ENCODE data around the gene HIGD2A. TPM values are rescaled to one million over a fixed set of nuclear protein-coding genes. Genes with fewer than 3 reads are reported as not detected.

HIGD2A gene
- total and polyA plus RNA-seq, 9 of the 15 experiments (the other 6 are each of a cell fraction or from before 2014, with no cell fraction given), result 94.7 to 264 (median 163) TPM

DNA sequence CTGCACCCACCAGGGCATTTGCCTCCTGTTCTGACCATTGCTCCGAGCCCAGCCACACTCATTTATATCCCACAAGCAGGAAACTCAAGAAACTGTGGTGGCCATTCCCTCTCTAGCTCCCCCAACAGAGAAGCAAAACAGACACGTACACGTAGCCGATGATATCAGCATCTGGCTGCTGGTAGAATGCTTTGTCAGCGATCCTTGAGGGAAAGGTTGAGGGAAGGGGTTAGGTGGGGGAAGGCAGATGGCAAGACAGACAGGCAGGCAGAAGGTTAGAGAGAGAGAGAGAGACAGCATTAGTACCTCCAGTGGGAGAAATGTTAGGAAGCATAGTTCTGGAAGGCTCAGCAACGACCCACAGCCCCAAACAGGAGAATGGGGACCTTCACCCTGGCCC, 7.8 kb downstream of the HIGD2A start (continued):
- no peak for TF ChIP-seq PURB (CRISPR knock-in tag; IDR thresholded peaks at IDR 0.05; ENCODE audit: low read depth)
- no peak for TF ChIP-seq ELF2 (CRISPR knock-in tag; IDR thresholded peaks at IDR 0.05)
- no peak for TF ChIP-seq PML (IDR thresholded peaks at IDR 0.05; ENCODE audit: low read length)
- TF ChIP-seq ZFP30 (CRISPR knock-in tag; IDR thresholded peaks at IDR 0.05; ENCODE audit: borderline replicate concordance), result no peak
- no peak for TF ChIP-seq SMARCC2 (IDR thresholded peaks at IDR 0.05; ENCODE audit: low read depth)
- TF ChIP-seq, protein P1, sequence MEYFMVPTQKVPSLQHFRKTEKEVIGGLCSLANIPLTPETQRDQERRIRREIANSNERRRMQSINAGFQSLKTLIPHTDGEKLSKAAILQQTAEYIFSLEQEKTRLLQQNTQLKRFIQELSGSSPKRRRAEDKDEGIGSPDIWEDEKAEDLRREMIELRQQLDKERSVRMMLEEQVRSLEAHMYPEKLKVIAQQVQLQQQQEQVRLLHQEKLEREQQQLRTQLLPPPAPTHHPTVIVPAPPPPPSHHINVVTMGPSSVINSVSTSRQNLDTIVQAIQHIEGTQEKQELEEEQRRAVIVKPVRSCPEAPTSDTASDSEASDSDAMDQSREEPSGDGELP (CRISPR knock-in tag; IDR thresholded peaks at IDR 0.05; ENCODE audit: borderline replicate concordance), result no peak
- 0 out of 2 replicates have a peak, but pooled peaks have one; percentile 6 for TF ChIP-seq MTA2 (IDR thresholded peaks at IDR 0.05; ENCODE audit: low read depth)
- TF ChIP-seq, protein P2, sequence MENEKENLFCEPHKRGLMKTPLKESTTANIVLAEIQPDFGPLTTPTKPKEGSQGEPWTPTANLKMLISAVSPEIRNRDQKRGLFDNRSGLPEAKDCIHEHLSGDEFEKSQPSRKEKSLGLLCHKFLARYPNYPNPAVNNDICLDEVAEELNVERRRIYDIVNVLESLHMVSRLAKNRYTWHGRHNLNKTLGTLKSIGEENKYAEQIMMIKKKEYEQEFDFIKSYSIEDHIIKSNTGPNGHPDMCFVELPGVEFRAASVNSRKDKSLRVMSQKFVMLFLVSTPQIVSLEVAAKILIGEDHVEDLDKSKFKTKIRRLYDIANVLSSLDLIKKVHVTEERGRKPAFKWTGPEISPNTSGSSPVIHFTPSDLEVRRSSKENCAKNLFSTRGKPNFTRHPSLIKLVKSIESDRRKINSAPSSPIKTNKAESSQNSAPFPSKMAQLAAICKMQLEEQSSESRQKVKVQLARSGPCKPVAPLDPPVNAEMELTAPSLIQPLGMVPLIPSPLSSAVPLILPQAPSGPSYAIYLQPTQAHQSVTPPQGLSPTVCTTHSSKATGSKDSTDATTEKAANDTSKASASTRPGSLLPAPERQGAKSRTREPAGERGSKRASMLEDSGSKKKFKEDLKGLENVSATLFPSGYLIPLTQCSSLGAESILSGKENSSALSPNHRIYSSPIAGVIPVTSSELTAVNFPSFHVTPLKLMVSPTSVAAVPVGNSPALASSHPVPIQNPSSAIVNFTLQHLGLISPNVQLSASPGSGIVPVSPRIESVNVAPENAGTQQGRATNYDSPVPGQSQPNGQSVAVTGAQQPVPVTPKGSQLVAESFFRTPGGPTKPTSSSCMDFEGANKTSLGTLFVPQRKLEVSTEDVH (IDR thresholded peaks at IDR 0.05; ENCODE audit: low read depth, partially characterized antibody), result no peak
- no peak for TF ChIP-seq BDP1 (IDR thresholded peaks at IDR 0.05; ENCODE audit: insufficient read depth, insufficient read length)
- no peak for TF ChIP-seq PTTG1 (tag; IDR thresholded peaks at IDR 0.05; ENCODE audit: low read depth)
- TF ChIP-seq YY1 (IDR thresholded peaks at IDR 0.05; ENCODE audit: borderline replicate concordance in 1 of 3, control insufficient read depth in 1 of 3, extremely low read depth in 1 of 3, insufficient read depth in 3 of 3, insufficient read length in 1 of 3, insufficient replicate concordance in 2 of 3, low read depth in 1 of 3, low read length in 2 of 3), result peak in 1 of 3 experiments; percentile 33
- TF ChIP-seq, protein P3, sequence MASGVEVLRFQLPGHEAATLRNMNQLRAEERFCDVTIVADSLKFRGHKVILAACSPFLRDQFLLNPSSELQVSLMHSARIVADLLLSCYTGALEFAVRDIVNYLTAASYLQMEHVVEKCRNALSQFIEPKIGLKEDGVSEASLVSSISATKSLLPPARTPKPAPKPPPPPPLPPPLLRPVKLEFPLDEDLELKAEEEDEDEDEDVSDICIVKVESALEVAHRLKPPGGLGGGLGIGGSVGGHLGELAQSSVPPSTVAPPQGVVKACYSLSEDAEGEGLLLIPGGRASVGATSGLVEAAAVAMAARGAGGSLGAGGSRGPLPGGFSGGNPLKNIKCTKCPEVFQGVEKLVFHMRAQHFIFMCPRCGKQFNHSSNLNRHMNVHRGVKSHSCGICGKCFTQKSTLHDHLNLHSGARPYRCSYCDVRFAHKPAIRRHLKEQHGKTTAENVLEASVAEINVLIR (CRISPR knock-in tag; IDR thresholded peaks at IDR 0.05), result no peak
- TF ChIP-seq ZNF780A (CRISPR knock-in tag; IDR thresholded peaks at IDR 0.05), result no peak
- TF ChIP-seq ZNF347 (CRISPR knock-in tag; IDR thresholded peaks at IDR 0.05; ENCODE audit: low read depth), result no peak
- 0 out of 2 replicates have a peak, but pooled peaks have one; percentile 43 for TF ChIP-seq ZEB2 (IDR thresholded peaks at IDR 0.05)
- TF ChIP-seq SETDB1 (IDR thresholded peaks at IDR 0.05; ENCODE audit: low read length), result no peak
- 0 out of 2 replicates have a peak, but pooled peaks have one; percentile 32 for TF ChIP-seq CREB1 (IDR thresholded peaks at IDR 0.05)
- TF ChIP-seq CREB1 (CRISPR knock-in tag; IDR thresholded peaks at IDR 0.05), result no peak
- peak; percentile 78 for TF ChIP-seq DPF2 (IDR thresholded peaks at IDR 0.05)
- no peak for TF ChIP-seq DACH1 (IDR thresholded peaks at IDR 0.05; ENCODE audit: partially characterized antibody)
